ENCODE measurements around the gene PCSK9.

DNA sequence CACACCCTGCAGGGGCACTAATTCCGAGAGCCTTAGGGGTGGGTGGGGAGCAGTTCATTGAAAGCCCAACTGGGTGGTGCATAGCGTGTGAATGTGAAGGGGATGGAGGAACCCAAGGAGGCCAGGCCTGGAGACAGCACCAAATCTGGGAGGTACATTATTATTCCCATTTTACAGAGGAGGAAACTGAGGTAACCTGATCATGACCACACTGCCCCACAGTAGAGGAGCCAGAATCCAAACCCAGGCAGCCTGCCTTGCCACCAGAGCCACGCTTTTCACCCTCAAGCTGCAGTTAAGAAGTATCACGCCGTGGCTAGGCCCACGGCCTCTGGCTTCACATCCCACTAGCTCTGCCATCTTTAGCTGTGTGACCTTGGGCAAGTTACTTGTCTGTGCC, 41.2 kb upstream of the PCSK9 start:
- TF ChIP-seq POLR2A (IDR thresholded peaks at IDR 0.05) (no peak), CTCF (IDR thresholded peaks at IDR 0.05) (no peak)
